Heart left ventricle (tissue), 16 donors: ENCODE results near the gene YEATS2. TPM values are rescaled to one million over a fixed set of nuclear protein-coding genes. Genes with fewer than 3 reads are reported as not detected.

Experiments
- ATAC-seq, 4 donors: fragments of 200-7000 bp; cut with Tn5 transposase; one replicate each; pipeline ENCODE4 v1.9.1; 2020 to 2022; ENCODE audit warnings: moderate library complexity in 4 of 4, mild to moderate bottlenecking in 3 of 4, moderate number of reproducible peaks in 1 of 4
- DNase-seq, 5 donors: peaks; one replicate each; pipeline ENCODE4 v3.0.0-alpha.2; 2020
- H3K27ac ChIP-seq, 12 donors: fragments of 200-600 bp; sonication (generic) in 4 of 12; one replicate each; pipeline versions ENCODE4 v1.5.0 to v1.8.0; 2016 to 2022; ENCODE audit warnings: mild to moderate bottlenecking in 2 of 12
- H3K27me3 ChIP-seq, 9 donors: fragments of 200-600 bp; sonication (generic) in 2 of 9; one replicate each; pipeline versions ENCODE4 v1.5.1 to v1.8.0; 2016 to 2022; ENCODE audit warnings: mild to moderate bottlenecking in 3 of 9
- H3K36me3 ChIP-seq, 9 donors: fragments of 200-600 bp; sonication (generic) in 2 of 9; one replicate each; pipeline versions ENCODE4 v1.5.0 to v1.8.0; 2018 to 2022; ENCODE audit warnings: mild to moderate bottlenecking in 2 of 9
- H3K4me1 ChIP-seq, 12 donors: fragments of 200-600 bp; sonication (generic) in 4 of 12; one replicate each; pipeline versions ENCODE4 v1.5.0 to v1.8.0; 2016 to 2022; ENCODE audit warnings: mild to moderate bottlenecking in 3 of 12
- H3K4me3 ChIP-seq, 12 donors: fragments of 200-600 bp; sonication (generic) in 4 of 12; one replicate each; pipeline versions ENCODE4 v1.5.0 to v1.8.0; 2017 to 2022; ENCODE audit warnings: mild to moderate bottlenecking in 9 of 12, moderate library complexity in 4 of 12
- H3K9me3 ChIP-seq, 12 donors: fragments of 200-600 bp; sonication (generic) in 4 of 12; one replicate each; pipeline versions ENCODE4 v1.5.0 to v1.8.0; 2016 to 2022; ENCODE audit warnings: mild to moderate bottlenecking in 1 of 12
- CTCF ChIP-seq, 12 donors: fragments of 200-600 bp; sonication (generic) in 4 of 12; IDR thresholded peaks; one replicate each; pipeline versions ENCODE4 v1.5.0 to v1.8.0; 2018 to 2022; ENCODE audit warnings: antibody characterized with exemption in 12 of 12, mild to moderate bottlenecking in 5 of 12
- POLR2A ChIP-seq, 2 donors: fragments of 450-650 bp; IDR thresholded peaks; one replicate each; pipeline ENCODE4 v1.6.1; 2017; ENCODE audit warnings: antibody characterized with exemption in 2 of 2, mild to moderate bottlenecking in 2 of 2, moderate library complexity in 2 of 2
- WGBS, 4 donors: extraction: QIAGEN DNeasy Blood & Tissue Kit in 2 of 4; methylation state at CpG; one replicate each; pipeline versions ENCODE4 v1.1.5 to v1.1.7; 2013 to 2018; 5-methylcytosine and 5-hydroxymethylcytosine counted together
- intact Hi-C, 10 donors: fragments of 100-400 bp; cut with DNase I; formaldehyde crosslinking; loops; one replicate each; pipeline versions ENCODE4 v1.11.1 to v1.14.2; 2022
- polyA plus RNA-seq, 2 donors: library from polyadenylated mRNA; stranded (reverse); fragments of 200-250 nt; gene quantifications; one replicate each; pipeline ENCODE4 v1.2.3, GENCODE V29; 2013
- total RNA-seq, 9 donors: library from RNA; depleted of rRNA in 2 of 9; stranded (reverse); fragments of >200 nt in 2 of 9; fragmentation: NEBNext Ultra II Directional in 3 of 9; extraction: Animal tissue kit (Norgen Biotek cat#: 25700) in 3 of 9; gene quantifications; one replicate each; pipeline versions ENCODE4 v1.1.0 to v1.2.4, GENCODE V29; 2016 to 2023
- donor health status: ischemic (EF 13 %, LVEDD 7.1; RV severe dilation, severe dysfunction).
- donor health status: healthy with polysubstance abuse.
- donor health status: DM: no; HTN: yes; CAD: no.
- donor health status: DM: no; HTN: no; CAD: no.
- donor health status: ischemic (EF 25% LVEDD 6.9; RV normal size, moderate dysfunction).
- donor health status: ischemic (EF 25% LVEDD 5.7; RV mildly dilated, moderate dysfunction).
- donor health status: healthy.
- donor health status: DM: yes; HTN: yes; CAD: no.
- donor health status: ischemic (EF 35%, LVEDD 5.7; RV mildly dilated, moderate dysfunction).
- donor health status: nonischemic (EF 11% LVEDD 7.7; RV severe dilation, severe dysfunction).
- donor health status: DM: yes; HTN: yes; CAD: no.
- donor health status: PGD.
- donor health status: ischemic (EF 29% LVEDD 5.4; RV normal size, mild dysfunction).
- donor health status: nonischemic (EF 23%, LVEDD 6.1; RV moderate dilation, normal function).

YEATS2 gene
- total and polyA plus RNA-seq, 11 donors, result 3.2 to 21.2 (median 9.8) TPM

- Histone ChIP-seq H3K36me3 (peaks cover 2 to 96% (median 63%) of the 10 kb centered on the region in 9 donors), H3K9me3 (peaks cover 0 to 52% (median 25%) of the 10 kb centered on the region in 12 donors), H3K4me3 (no peak overlapping the region), H3K4me1 (peaks cover 0 to 35% (median 10%) of the 10 kb centered on the region in 12 donors), H3K27me3 (no peaks in the 10 kb centered on the region), H3K27ac (no peak overlapping the region)
- intact Hi-C loops, result no loop called here
- DNase-seq (no peak), ATAC-seq (no peak)
- TF ChIP-seq POLR2A (IDR thresholded peaks at IDR 0.05) (no peak), CTCF (IDR thresholded peaks at IDR 0.05) (no peak)
- 82 to 93% (median 88%) methylated on average over 1 of the region's 1 CpG for WGBS, 4 donors
Observed at GRCh38 chr3:183654727-183655126, 42.9 kb upstream of the YEATS2 start.

- Histone ChIP-seq H3K27ac (peak overlapping the region in 2 of 12 donors; percentile 3 to 14), H3K4me3 (no peak overlapping the region), H3K36me3 (peaks cover 0 to 86% (median 62%) of the 10 kb centered on the region in 9 donors), H3K27me3 (no peaks in the 10 kb centered on the region), H3K9me3 (no peaks in the 10 kb centered on the region), H3K4me1 (peaks cover 0 to 49% (median 19%) of the 10 kb centered on the region in 12 donors)
- WGBS, 4 donors, result 40 to 67% (median 49%) methylated on average over 3 of the region's 3 CpGs
- intact Hi-C loops, result no loop called here
- TF ChIP-seq CTCF (IDR thresholded peaks at IDR 0.05) (no peak), POLR2A (IDR thresholded peaks at IDR 0.05) (no peak)
- ATAC-seq, result no peak
- no peak for DNase-seq
Observed at GRCh38 chr3:183662099-183662498, 35.5 kb upstream of the YEATS2 start.

- Histone ChIP-seq H3K27me3 (no peaks in the 10 kb centered on the region), H3K4me3 (no peak overlapping the region), H3K36me3 (peaks cover 0 to 86% (median 71%) of the 10 kb centered on the region in 9 donors), H3K9me3 (no peaks in the 10 kb centered on the region), H3K27ac (peak overlapping the region in 3 of 12 donors; percentile 7 to 50 (median 41)), H3K4me1 (peaks cover 0 to 37% (median 15%) of the 10 kb centered on the region in 12 donors)
- ATAC-seq (peak in 3 of 4 donors; percentile 32 to 75 (median 38)), DNase-seq (no peak)
- TF ChIP-seq CTCF (IDR thresholded peaks at IDR 0.05) (no peak), POLR2A (IDR thresholded peaks at IDR 0.05) (no peak)
- intact Hi-C loops, result no loop called here
- 71 to 82% (median 78%) methylated on average over 3 of the region's 3 CpGs for WGBS, 4 donors
Observed at GRCh38 chr3:183664913-183665381, 32.6 kb upstream of the YEATS2 start.

- no peaks in the 10 kb centered on the region for H3K9me3 ChIP-seq
- intact Hi-C loops, result no loop called here
- DNase-seq (no peak), ATAC-seq (peak in 1 of 4 donors; percentile 34)
- peaks cover 0 to 86% (median 52%) of the 10 kb centered on the region in 9 donors for H3K36me3 ChIP-seq
- 85 to 97% (median 95%) methylated on average over 3 of the region's 3 CpGs for WGBS, 4 donors
- H3K27ac ChIP-seq, result no peak overlapping the region
- no peaks in the 10 kb centered on the region for H3K27me3 ChIP-seq
- TF ChIP-seq POLR2A (IDR thresholded peaks at IDR 0.05) (no peak), CTCF (IDR thresholded peaks at IDR 0.05) (no peak)
- H3K4me1 ChIP-seq, result peaks cover 0 to 4% (median 0%) of the 10 kb centered on the region in 12 donors
- H3K4me3 ChIP-seq, result no peak overlapping the region
Observed at GRCh38 chr3:183680061-183680460, 17.5 kb upstream of the YEATS2 start.
